Lung (tissue), 12 donors: ENCODE data around the gene ZNF174. TPM values are rescaled to one million over a fixed set of nuclear protein-coding genes. Genes with fewer than 3 reads are reported as not detected.

Experiments
- ATAC-seq: fragments of 200-7000 bp; cut with Tn5 transposase; one replicate; pipeline ENCODE4 v1.9.1; 2020; ENCODE audit warnings: moderate number of reproducible peaks; ENCODE audit not compliant: insufficient read depth, low FRiP score
- DNase-seq, 3 donors: peaks; one replicate each; pipeline ENCODE4 v3.0.0-alpha.2; 2013 to 2017
- H3K27ac ChIP-seq, 2 donors: one replicate each; pipeline ENCODE4 v1.5.1; 2013; ENCODE audit warnings: mild to moderate bottlenecking in 2 of 2, moderate library complexity in 2 of 2, control low read depth in 1 of 2, inconsistent platforms in 1 of 2, low read depth in 1 of 2, low read length in 1 of 2
- H3K27me3 ChIP-seq, 3 donors: one replicate each; pipeline ENCODE4 v1.5.1; 2013; ENCODE audit warnings: low read length in 2 of 3; ENCODE audit not compliant: control insufficient read depth in 3 of 3, insufficient read depth in 3 of 3
- H3K36me3 ChIP-seq, 4 donors: one replicate each; pipeline ENCODE4 v1.5.1; 2013; ENCODE audit warnings: low read length in 4 of 4, mild to moderate bottlenecking in 1 of 4, moderate library complexity in 1 of 4; ENCODE audit not compliant: control insufficient read depth in 4 of 4, insufficient read depth in 4 of 4
- H3K4me1 ChIP-seq, 5 donors: one replicate each; pipeline ENCODE4 v1.5.1; 2013; ENCODE audit warnings: low read length in 5 of 5, mild to moderate bottlenecking in 2 of 5, moderate library complexity in 1 of 5; ENCODE audit not compliant: control insufficient read depth in 5 of 5, insufficient read depth in 5 of 5
- H3K4me3 ChIP-seq: one replicate; pipeline ENCODE4 v1.5.1; 2013; ENCODE audit warnings: mild to moderate bottlenecking, control low read depth, moderate library complexity
- H3K9ac ChIP-seq, 2 donors: one replicate each; pipeline ENCODE4 v1.5.1; 2013; ENCODE audit warnings: low read length in 2 of 2, control low read depth in 1 of 2; ENCODE audit not compliant: insufficient read depth in 1 of 2
- H3K9me3 ChIP-seq, 4 donors: one replicate each; pipeline ENCODE4 v1.5.1; 2013; ENCODE audit warnings: low read length in 3 of 4, mild to moderate bottlenecking in 1 of 4, moderate library complexity in 1 of 4; ENCODE audit not compliant: control insufficient read depth in 4 of 4, insufficient read depth in 3 of 4
- CTCF ChIP-seq: IDR thresholded peaks from 2 replicates; pipeline ENCODE4 v1.5.1; 2012; ENCODE audit warnings: mild to moderate bottlenecking; ENCODE audit errors: control extremely low read depth, extremely low read depth
- WGBS, 2 donors: extraction: QIAGEN DNeasy Blood & Tissue Kit; methylation state at CpG; one replicate each; pipeline ENCODE4 v1.1.7; 2013; 5-methylcytosine and 5-hydroxymethylcytosine counted together
- polyA plus RNA-seq, 2 donors: library from polyadenylated mRNA; stranded (reverse); fragments of 200-250 nt; gene quantifications; one replicate each; pipeline ENCODE4 v1.2.1, GENCODE V29; 2013
- total RNA-seq, 2 donors: library from RNA; depleted of rRNA in 1 of 2; stranded (reverse); fragments of >200 nt in 1 of 2; gene quantifications; one replicate each; pipeline ENCODE4 v1.2.1, GENCODE V29; 2014 to 2021
- donor health status: control.
- donor health status: control.
- donor health status: Bipolar disorder and iron deficiency.
- donor health status: healthy.
- donor health status: DM: yes; HTN: yes; CAD: no.

ZNF174 gene
- total and polyA plus RNA-seq, 4 donors: 3.1 to 10.6 (median 6.8) TPM

- no peak overlapping the region for H3K9ac ChIP-seq
- no peaks in the 10 kb centered on the region for H3K27me3 ChIP-seq
- no peaks in the 10 kb centered on the region for H3K4me1 ChIP-seq
- H3K9me3 ChIP-seq: peaks cover 29 to 73% (median 43%) of the 10 kb centered on the region in 4 donors
- 97% methylated on average over 12 of the region's 12 CpGs for WGBS, 2 donors
- no peak overlapping the region for H3K27ac ChIP-seq
- no peak overlapping the region for H3K4me3 ChIP-seq
- ATAC-seq: no peak
- H3K36me3 ChIP-seq: peaks cover 16 to 58% (median 45%) of the 10 kb centered on the region in 4 donors
- no peak for DNase-seq
- TF ChIP-seq CTCF: no peak
Measured at GRCh38 chr16:3408561-3409197, 7.7 kb downstream of the ZNF174 start.

- Histone ChIP-seq H3K4me3 (no peak overlapping the region), H3K9me3 (peaks cover 5 to 54% (median 28%) of the 10 kb centered on the region in 4 donors), H3K27ac (no peak overlapping the region), H3K27me3 (no peaks in the 10 kb centered on the region), H3K9ac (no peak overlapping the region), H3K36me3 (peaks cover 1 to 9% (median 5%) of the 10 kb centered on the region in 4 donors), H3K4me1 (no peaks in the 10 kb centered on the region)
- TF ChIP-seq CTCF: no peak
- WGBS, 2 donors: 38 to 47% methylated on average over 29 of the region's 29 CpGs
- no peak for DNase-seq
- no peak for ATAC-seq
Measured at GRCh38 chr16:3413730-3414379, 12.8 kb downstream of the ZNF174 start.

- Histone ChIP-seq H3K4me1 (peaks cover 0 to 4% (median 0%) of the 10 kb centered on the region in 5 donors), H3K9me3 (peaks cover 0 to 14% (median 2%) of the 10 kb centered on the region in 4 donors), H3K4me3 (no peak overlapping the region), H3K27me3 (no peaks in the 10 kb centered on the region), H3K27ac (no peak overlapping the region), H3K9ac (no peak overlapping the region), H3K36me3 (peaks cover 0 to 10% (median 4%) of the 10 kb centered on the region in 4 donors)
- no peak for TF ChIP-seq CTCF
- DNase-seq: peak; percentile 36 to 59 (median 51)
- WGBS, 2 donors: 56 to 69% methylated on average over 26 of the region's 26 CpGs
- no peak for ATAC-seq
Measured at GRCh38 chr16:3431779-3432219, 30.8 kb downstream of the ZNF174 start.
